Fibroblast of gingiva (primary cell): ENCODE data around the gene SOAT2.
A peak's percentile ranks its signal among the peaks of the same experiment; 100 is the strongest.
"Not testable (repeated sequence)": the region's sequence is repeated elsewhere in the genome, so short reads cannot be mapped to it uniquely, and the experiment has no call there.

ENCODE experiments used
- DNase-seq: peaks from one replicate; pipeline ENCODE4 v3.0.0-alpha.2; 2011; ENCODE audit warnings: low read depth

The SOAT2 gene

DNA sequence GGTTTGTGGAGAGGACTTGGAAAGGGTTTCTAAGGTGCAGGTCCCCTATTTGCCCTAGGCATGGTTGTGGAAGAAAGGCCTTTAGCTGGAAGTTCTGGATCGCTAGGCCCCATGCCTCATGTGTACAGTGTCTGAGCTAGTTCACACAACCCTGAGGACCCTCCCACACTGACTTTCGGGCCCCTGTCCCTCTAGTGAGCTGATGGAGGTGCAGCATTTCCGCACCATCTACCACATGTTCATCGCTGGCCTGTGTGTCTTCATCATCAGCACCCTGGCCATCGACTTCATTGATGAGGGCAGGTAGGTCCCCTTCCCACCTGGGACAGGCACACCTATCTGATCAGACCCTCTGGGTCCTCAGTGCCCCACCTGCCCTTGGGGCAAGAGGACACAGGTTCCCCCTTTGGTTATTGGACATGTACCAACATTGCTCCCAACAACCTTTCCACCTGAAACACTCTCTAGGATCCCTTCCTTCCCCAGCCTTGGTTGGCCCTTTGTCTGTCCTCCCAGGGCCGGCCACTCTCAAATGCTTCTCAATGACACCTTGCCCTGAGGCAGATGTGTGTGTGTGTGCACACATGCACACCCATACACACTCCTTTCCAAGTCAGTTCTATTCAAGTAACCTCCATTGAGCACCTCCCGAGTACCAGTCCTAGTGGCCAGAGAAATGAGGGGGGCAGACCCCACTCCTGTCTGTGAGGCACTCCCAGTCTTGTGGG, 2.6 kb downstream of the SOAT2 start:
- DNase-seq, result no peak

DNA sequence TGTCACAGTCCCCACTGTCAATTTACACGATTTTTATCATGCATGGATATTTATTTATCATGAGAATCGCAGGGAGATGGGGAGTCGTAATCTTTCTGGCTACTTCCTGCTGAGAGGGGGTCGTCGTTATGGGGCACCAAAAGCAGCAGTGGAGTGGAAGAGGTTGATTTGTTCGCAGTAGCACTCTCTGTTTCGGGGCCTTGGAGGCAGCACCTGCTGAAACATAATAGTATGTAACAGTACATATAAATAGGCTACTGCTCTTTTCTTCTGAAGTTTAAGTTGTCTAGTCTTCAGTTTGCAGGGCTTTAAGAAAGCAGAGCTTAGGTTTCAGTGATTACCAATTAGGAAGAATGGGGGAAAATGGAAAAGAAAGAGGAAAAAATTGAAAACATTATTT, 3.8 kb downstream of the SOAT2 start:
- DNase-seq, result no peak

DNA sequence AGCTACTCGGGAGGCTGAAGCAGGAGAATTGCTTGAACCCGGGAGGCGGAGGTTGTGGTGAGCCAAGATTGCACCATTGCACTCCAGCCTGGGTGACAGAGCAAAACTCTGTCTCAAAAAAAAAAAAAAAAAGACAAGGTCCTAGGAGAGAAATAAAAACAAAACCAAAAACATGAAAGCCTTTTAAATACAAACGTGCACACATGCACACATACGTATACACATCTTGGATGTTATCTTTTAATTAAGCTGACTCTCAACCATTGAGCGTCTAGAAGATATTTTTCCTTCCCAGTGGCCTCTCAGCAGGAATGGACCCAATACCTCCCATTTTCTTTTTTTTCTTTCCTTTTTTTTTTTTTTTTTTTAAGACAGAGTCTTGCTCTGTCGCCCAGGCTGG, 9.1 kb downstream of the SOAT2 start:
- not testable (repeated sequence) for DNase-seq

DNA sequence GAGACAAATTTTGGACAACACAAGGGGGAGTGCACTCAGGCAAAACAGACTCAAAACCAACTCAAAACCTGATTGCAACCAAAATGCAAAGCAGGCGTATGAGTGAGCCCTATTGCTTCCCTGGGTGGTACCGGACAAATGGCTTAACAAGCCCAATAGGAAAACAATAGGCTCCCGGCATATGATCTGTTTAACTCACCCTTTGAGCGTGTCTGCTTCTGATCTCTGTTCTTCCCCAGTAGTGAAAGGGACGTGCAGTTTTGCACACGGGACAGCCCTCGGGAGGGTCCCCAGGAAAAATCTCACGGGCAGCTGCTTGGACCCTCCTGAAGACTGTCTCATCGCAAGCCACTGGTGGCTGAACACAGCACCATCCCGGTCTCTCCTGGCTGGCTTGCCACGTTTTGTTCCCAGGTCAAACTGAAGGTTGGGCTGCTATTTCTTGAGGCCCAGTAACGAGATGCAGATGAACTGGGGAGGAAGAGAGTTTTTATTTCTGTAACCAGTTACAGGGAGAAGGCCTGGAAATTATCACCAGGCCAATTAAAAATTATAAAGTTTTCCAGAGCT, 9.9 kb downstream of the SOAT2 start:
- DNase-seq, result no peak

DNA sequence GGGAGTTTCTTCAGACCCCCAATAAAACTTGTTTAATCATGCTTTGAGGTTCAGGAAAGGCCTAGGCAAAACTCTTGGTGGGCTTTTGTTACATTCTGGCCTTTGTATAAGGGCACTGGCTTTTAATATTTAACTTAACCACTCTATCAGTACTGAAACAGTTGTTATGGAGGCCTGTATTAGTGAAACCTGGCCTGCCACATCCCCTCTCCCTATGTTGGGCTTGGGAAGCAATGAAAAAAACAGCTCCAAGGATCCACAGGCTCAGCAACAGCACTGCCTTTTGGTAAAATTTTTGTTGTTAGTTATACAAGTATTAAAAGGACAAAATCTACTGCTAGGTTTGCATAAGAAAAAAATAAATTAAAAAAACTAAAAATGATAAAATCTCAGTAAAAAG, 10.7 kb downstream of the SOAT2 start:
- no peak for DNase-seq

DNA sequence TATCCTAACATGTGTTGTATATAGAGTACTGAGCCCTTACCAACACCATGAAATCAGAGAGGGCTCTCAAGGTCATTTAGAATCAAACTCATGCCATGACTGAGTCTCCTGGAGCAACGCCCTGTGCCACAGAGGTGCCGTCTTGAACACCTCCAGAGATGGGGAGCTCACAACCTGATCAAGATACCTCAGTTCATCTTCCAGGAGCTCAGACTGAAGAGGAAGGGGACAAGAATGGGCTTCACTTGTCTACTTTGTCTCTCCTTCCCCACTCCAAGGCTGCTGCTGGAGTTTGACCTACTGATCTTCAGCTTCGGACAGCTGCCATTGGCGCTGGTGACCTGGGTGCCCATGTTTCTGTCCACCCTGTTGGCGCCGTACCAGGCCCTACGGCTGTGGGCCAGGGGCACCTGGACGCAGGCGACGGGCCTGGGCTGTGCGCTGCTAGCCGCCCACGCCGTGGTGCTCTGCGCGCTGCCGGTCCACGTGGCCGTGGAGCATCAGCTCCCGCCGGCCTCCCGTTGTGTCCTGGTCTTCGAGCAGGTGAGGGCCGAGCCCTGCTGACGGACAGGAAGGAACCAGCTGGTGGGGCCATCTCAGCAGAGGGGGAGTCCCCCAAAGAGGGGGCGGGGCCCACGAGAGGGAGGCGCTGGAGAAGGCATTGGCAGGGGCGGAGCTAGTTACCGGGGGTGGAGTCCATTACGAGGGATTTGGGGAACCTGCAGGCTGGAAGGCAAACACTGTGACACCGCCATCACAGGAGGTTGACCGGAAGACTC, 12.0 kb downstream of the SOAT2 start:
- no peak for DNase-seq

DNA sequence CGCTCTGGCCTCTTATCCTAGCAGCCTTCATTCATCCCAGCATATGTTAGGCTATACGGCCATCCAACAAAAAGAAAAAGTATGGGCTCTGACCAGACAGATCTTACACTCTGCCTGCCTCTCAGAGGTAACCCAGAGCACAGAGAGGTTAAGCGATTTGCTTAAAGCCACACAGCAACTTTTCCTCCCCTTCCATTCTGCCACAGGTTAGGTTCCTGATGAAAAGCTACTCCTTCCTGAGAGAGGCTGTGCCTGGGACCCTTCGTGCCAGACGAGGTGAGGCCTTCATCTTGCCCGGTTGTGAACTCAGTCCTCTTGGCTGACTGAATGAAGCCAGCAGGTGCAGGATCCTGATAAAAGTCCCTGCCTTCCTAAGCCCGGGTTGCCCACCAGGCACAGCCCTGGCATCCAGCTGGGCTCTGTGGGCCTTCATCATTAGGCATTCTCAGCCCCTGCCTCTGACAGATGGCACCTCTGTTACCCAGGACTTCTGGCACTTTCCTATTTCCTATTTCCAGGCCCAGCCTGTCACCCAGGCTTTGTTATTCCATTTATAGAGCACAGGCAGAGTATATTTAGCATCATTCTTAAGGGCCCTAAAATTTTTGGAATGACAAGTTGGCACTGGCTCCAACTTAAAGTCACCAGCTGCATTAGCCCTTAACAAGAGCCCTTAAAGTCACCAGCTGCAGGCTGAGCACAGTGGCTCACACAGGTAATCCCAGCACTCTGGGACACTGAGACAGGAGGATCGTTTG, 12.8 kb downstream of the SOAT2 start:
- DNase-seq, result no peak

DNA sequence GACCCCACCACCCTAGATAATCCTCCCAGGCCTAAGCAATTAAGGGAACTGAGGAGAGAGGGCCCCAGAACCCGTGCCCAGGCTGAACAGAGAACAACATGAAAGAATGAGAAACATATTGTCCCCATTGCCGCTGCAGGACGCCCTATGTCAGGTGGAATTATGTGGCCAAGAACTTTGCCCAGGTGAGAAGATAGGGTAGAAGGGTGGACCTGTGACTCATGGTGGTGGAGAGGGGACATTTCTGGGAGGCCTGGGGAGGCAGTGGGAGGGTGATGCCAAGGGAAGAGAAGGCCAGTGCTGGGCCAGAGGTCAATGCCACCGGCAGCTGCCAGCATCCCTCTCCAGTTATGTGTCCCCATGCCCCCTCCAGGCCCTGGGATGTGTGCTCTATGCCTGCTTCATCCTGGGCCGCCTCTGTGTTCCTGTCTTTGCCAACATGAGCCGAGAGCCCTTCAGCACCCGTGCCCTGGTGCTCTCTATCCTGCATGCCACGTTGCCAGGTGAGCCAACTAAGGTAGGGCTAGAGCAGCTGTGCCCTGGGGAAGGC, 15.5 kb downstream of the SOAT2 start:
- no peak for DNase-seq

DNA sequence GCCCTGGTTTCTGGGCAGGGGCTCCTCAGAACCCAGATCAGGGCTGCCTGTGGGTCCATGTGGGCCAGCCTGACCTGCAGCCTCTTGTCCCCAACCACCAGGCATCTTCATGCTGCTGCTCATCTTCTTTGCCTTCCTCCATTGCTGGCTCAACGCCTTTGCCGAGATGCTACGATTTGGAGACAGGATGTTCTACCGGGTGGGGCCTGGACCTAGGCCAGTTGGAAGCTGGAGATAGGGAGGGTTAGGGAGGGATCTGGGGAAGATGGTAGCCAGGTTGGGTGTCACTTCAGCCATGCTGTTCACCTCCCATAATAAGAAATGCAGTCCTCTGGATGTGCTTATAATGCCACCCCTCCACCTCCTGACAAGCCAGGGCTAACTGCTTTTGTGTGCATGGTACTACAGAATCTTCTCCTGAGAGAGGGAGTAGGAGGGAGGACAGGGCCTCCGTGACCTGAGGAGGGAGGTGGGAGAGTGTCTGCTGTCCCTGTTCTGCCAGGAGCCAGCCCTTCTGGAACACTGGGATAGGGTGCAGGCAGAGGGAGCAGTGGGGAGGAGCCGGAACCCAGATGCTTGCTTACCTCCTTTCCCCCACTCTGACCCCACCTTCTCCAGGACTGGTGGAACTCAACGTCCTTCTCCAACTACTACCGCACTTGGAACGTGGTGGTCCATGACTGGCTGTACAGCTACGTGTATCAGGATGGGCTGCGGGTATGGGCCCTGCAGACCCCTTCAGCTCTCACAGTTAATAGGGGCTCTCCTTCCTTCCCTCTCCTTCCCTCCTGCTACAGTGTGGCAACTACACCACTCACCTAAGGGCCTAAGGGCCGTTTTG, 17.6 kb downstream of the SOAT2 start:
- no peak for DNase-seq

DNA sequence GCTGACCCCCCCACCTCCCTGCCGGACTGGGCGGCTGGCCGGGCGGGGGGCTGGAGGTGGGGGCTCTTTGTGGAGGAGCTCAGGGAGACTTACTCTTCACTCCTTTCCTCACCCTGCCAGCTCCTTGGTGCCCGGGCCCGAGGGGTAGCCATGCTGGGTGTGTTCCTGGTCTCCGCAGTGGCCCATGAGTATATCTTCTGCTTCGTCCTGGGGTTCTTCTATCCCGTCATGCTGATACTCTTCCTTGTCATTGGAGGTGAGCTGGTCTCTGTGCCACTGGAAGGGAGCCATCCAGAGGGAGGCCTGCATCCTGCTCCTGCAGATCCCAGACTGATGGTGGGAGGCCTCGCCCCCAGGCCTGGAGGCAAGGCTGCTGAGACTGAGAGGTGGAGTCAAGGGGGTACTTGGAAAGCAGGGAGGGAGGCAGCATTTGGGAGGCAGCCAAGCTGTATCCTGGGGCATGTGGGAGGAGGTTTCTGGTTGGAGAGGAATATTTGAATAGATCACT, 19.7 kb downstream of the SOAT2 start:
- no peak for DNase-seq

DNA sequence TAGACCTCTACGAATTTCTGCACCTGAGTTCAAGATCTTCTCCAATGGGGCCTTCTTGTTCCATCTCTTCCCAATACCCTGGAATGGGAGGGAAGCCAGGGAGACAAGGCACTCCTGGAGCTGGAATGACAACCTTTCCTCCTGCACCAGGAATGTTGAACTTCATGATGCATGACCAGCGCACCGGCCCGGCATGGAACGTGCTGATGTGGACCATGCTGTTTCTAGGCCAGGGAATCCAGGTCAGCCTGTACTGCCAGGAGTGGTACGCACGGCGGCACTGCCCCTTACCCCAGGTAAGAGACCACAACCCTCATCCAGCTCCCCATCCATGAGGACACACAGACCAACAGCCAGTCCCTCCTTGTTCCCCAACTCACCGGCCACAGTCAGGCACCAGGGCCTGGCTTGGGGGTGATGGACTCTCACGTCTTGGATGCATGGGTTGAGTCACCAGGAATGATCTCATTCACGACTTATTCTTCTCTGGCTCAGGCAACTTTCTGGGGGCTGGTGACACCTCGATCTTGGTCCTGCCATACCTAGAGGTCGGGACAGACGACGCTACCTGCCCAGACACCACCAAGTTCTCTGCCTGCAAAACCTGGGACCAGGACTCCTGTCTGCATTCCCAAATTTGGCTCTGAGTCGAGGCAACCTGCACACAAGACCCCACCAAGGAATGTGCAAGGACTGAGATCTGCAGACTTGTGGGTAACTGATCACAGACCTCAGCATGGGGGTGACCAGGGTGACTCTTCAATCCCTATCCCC, 20.5 kb downstream of the SOAT2 start:
- no peak for DNase-seq

DNA sequence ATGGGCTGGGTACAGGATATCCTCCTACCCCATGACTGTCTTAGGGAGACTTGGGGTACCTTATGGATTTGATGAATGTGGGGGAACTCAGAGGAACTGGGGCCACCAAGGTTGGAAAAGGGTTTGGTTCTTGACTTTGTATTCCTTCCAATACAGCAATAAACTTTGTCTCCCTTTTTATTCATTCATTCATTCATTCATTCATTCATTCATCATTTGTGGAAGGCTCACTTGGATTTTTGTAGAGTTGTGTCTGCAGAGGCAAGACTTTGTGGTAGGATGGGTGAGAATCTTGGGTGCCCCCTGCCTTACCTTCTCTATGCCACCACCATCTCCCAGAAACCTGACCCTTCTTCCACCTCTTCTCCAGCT, 21.1 kb downstream of the SOAT2 start:
- no peak for DNase-seq

DNA sequence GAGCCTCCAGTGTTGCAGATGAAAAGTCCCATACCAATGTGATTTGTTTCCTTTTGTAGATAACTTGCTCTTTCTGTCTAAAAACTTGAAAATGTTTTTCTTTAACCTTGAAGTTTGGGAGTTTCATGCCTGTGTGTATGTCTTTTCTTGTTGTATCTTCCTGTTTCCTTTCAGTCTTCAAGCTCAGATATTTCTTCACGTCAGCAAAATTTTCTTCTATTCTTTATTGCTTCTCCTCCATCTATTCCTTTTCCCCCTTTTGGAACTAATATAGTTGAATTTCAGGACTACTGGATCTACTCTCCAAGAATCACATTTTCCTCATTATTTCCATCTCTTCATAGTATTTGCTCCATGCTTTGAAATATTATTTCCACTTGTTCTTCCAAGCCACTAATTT, 23.9 kb downstream of the SOAT2 start:
- no peak for DNase-seq

DNA sequence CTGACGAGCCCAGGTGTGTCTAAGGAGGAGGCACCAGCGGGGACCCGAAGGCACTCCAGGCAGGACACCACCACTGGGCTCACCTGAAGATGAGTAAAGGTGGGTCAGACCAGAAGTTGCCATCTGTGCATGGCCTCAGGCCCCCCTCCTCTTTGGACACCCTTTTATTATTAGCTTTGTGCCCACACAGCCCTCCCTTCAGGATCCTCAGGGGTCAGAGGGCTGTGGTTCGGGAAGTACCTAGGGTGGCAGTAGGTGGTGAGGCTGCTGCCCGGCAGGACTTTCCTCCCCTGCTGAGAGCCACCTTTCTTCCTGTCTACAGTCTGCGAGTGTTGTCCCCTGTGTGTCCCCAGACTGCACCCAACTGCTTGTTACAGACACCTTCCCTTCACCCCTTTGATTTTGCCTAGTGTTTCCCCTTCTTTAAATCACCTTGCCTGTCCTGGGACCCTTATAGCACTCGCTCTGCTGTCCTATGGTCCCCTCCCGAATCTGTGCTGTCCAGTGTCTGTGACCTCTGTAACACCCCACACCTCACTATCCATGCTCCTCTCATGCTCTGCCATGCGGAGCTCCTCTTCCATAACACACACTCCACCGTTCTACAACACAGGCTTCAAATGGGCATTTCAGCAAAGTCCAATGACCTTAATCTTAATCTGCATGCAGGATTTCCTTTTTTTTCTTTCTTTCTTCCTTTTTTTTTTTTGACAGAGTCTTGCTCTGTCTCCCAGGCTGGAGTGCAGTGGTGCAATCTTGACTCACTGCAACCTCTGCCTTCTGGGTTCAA, 25.7 kb downstream of the SOAT2 start:
- DNase-seq, result no peak

DNA sequence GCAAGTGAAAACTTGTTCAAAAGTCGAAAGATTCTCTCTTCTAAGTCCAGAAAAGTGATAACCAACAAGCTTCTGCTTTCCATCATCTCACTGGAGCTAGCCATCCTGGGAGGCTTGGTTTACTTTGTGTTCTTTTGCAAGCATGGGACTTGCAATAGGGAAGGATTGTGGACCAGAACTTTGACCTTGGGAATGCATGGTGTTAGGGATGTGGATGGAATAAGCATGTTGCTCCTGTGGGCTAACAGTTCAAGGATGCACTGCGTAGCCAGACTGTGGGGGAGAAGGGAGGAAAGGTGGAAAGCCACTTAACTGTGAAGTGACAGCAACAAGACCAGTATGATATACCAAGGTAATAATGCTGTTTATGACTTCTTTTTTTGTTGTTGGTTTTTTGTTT, 28.6 kb downstream of the SOAT2 start:
- no peak for DNase-seq

DNA sequence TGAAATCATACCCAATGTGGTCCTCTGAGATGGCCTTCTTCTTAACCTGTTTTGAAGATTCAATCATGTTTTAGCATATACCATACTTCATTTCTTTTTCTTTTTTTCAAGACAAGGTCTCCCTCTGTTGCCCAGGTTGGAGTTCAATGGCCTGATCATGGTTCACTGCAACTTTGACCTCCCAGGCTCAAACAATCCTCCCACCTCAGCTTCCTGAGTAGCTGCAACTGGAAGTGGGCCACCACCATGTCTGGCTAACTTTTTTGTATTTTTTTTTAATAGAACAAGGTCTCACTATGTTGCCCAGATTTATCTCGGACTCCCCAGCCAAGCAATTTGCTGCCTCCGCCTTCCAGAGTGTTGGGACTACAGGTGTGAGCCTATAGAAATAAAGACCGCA, 30.4 kb downstream of the SOAT2 start:
- DNase-seq, result no peak

DNA sequence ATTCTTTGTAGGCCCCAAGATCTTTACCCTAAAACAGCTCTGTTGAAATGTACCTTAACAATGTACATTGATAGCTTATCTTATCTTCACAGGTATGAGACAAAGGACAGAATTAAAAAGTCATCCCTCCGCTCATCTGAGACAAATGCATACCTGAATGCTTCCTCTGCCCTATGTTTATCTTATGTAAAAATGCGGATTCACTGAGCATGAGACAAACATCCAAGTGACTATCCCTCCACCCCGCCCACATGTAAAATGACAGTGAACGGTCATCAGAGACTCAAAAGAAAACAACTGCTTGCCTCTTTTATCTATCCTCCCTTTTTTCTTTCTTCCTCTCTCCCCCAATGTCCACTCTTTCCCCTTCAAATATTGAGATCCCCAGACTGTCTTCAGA, 40.1 kb downstream of the SOAT2 start:
- no peak for DNase-seq

DNA sequence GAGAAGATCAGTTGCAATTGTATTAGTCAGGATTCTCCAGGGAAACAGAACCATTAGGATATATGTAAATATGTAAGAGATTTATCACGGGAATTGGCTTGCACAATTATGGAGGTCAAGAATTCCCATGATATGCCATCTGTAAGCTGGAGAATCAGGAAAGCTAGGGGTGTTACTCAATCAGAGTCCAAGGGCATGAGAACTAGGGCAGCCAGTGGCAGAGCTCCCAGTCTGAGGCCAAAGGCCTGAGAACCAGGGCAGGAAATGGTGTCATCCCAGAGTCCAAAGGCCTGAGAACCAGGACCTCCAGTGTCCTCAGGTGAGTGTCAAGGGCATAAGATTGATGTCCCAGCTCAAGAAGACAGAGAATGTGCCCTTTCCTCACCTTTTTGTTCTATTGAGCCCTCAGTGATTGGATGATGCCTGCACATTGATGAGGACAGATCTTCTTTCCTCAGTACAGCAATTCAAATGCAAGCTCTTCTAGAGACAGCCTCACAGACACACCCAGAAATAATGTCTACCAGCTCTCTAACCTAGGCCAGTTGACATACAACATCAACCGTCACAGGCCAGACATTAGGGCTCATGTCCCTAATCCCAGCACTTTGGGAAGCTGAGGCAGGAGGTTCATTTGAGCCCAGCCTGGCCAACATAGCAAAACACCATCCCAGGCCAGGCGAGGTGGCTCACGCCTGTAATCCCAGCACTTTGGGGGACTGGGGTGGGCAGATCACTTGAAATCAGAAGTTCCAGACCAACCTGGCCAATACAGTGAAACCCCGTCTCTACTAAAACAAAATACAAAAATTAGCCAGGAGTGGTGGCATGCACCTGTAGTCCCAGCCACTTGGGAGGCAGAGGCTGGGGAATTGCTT, 42.3 kb downstream of the SOAT2 start:
- peak; percentile 91 for DNase-seq

DNA sequence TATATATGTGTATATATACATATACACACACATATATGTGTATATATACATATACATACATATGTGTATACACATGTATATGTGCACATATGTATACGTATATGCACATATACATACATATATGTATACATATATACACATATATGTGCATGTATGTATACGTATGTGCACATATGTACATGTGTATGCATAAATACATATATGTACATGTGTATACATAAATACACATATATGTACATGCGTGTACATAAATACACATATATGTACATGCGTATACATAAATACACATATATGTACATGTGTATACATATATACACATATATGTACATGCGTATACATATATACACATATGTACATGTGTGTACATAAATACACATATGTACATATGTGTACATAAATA, 43.9 kb downstream of the SOAT2 start:
- no peak for DNase-seq
